ENCODE measurements around the gene KRT75. TPM values are rescaled to one million over a fixed set of nuclear protein-coding genes. Genes with fewer than 3 reads are reported as not detected.

KRT75 gene
- total and polyA plus RNA-seq, 2 of the 4 experiments (the other 2 are of a cell fraction) = not detected

- Histone ChIP-seq H2AK5ac (ENCODE audit: low read depth, low read length) (no peak overlapping the region), H3K56ac (ENCODE audit: extremely low read depth, insufficient read depth, low read length) (no peak overlapping the region), H3K4me3 (ENCODE audit: insufficient read depth, low read depth, low read length) (no peak overlapping the region), H4K8ac (ENCODE audit: low read depth in 2 of 2, low read length in 2 of 2) (no peak overlapping the region), H4K20me1 (ENCODE audit: insufficient read depth, low read length) (no peaks in the 10 kb centered on the region), H3K23ac (ENCODE audit: low read depth, low read length) (no peak overlapping the region), H3K18ac (ENCODE audit: low read depth, low read length) (no peak overlapping the region), H2BK120ac (ENCODE audit: low read depth, low read length) (no peak overlapping the region), H4K5ac (ENCODE audit: low read depth, low read length) (no peak overlapping the region), H3K4me1 (ENCODE audit: control insufficient read depth, insufficient read depth, low read length) (no peaks in the 10 kb centered on the region), H2BK15ac (ENCODE audit: low read depth, low read length) (no peak overlapping the region), H3K9me1 (ENCODE audit: insufficient read depth, low read length) (peaks cover 6% of the 10 kb centered on the region; the same call in 1 of the 2 replicates), H2BK5ac (ENCODE audit: low read depth, low read length, poor library complexity, severe bottlenecking) (no peak overlapping the region), H2BK20ac (ENCODE audit: low read depth, low read length) (no peak overlapping the region), H3K27me3 (ENCODE audit: control insufficient read depth, insufficient read depth, low read length) (peaks cover 10% of the 10 kb centered on the region), H3K79me1 (ENCODE audit: low read depth in 1 of 2, low read length in 2 of 2) (no peaks in the 10 kb centered on the region), H3K27ac (ENCODE audit: insufficient read depth, low read length) (no peak overlapping the region), H3K9me3 (ENCODE audit: control insufficient read depth, insufficient read depth, low read length) (no peaks in the 10 kb centered on the region), H2AK9ac (replicated peaks; ENCODE audit: low read depth, low read length, poor library complexity) (no peak overlapping the region), H3K9ac (ENCODE audit: low read depth, low read length) (no peak overlapping the region), H3K36me3 (ENCODE audit: control insufficient read depth, insufficient read depth, low read length) (no peaks in the 10 kb centered on the region), H3K4ac (ENCODE audit: low read depth, low read length) (no peak overlapping the region), H2AFZ (replicated peaks; ENCODE audit: low read length, poor library complexity) (no peak overlapping the region), H4K91ac (ENCODE audit: insufficient read depth, low read depth, low read length) (no peak overlapping the region), H3K4me2 (ENCODE audit: low read depth, low read length) (no peak overlapping the region), H3K14ac (replicated peaks; ENCODE audit: low read depth, low read length) (no peak overlapping the region)
- no peak for TF ChIP-seq CTCF (conservative IDR thresholded peaks at IDR 0.05; ENCODE audit: low read depth, low read length)
- TF ChIP-seq POLR2A (IDR thresholded peaks at IDR 0.05; ENCODE audit: low read depth, low read length) = no peak
- TF ChIP-seq MXI1 (IDR thresholded peaks at IDR 0.05; ENCODE audit: borderline replicate concordance, low read depth, low read length) = no peak
- no peak for TF ChIP-seq CHD1 (IDR thresholded peaks at IDR 0.05; ENCODE audit: low read depth, low read length)
- TF ChIP-seq ELK1 (IDR thresholded peaks at IDR 0.05; ENCODE audit: borderline replicate concordance, low read depth, low read length) = no peak
- TF ChIP-seq SMC3 (IDR thresholded peaks at IDR 0.05; ENCODE audit: low read depth, low read length) = no peak
- TF ChIP-seq CEBPB (IDR thresholded peaks at IDR 0.05; ENCODE audit: low read depth, low read length) = no peak
- no peak for TF ChIP-seq RCOR1 (IDR thresholded peaks at IDR 0.05; ENCODE audit: insufficient replicate concordance, low read length)
- no peak for TF ChIP-seq USF2 (IDR thresholded peaks at IDR 0.05; ENCODE audit: low read depth, low read length)
- no peak for TF ChIP-seq RFX5 (IDR thresholded peaks at IDR 0.05; ENCODE audit: low read depth, low read length)
- no CpG with 5 or more reads among the region's 1 CpG for WGBS, 2 experiments (ENCODE audit: extremely low coverage in 2 of 2, insufficient read length in 1 of 2)
- no peak for DNase-seq
- no TSS peak for BruUV-seq (replicated peaks)
- ChIA-PET CTCF (no interaction called here), POLR2A (ENCODE audit: unreplicated experiment) (no interaction called here)
- in situ Hi-C loops (cut with MboI; ENCODE audit: low sequenced_read_pairs) (no loop called here), intact Hi-C loops (cut with micrococcal nuclease) (no loop called here), dilution Hi-C loops (cut with HindIII; ENCODE audit: low sequenced_read_pairs, unreplicated experiment) (no loop called here)
- no peak for ATAC-seq (ENCODE audit: low read depth)
Measured at GRCh38 chr12:52416795-52417194, 17.4 kb downstream of the KRT75 start.

Measured in IMR-90 (cell line).